ENCODE measurements around the gene KRT39. TPM values are rescaled to one million over a fixed set of nuclear protein-coding genes. Genes with fewer than 3 reads are reported as not detected.
A peak's percentile ranks its signal among the peaks of the same experiment; 100 is the strongest.

KRT39 gene
- total and polyA plus RNA-seq, 2 of the 8 experiments (the other 6 are each of a cell fraction or from before 2014, with no cell fraction given) = not detected

DNA sequence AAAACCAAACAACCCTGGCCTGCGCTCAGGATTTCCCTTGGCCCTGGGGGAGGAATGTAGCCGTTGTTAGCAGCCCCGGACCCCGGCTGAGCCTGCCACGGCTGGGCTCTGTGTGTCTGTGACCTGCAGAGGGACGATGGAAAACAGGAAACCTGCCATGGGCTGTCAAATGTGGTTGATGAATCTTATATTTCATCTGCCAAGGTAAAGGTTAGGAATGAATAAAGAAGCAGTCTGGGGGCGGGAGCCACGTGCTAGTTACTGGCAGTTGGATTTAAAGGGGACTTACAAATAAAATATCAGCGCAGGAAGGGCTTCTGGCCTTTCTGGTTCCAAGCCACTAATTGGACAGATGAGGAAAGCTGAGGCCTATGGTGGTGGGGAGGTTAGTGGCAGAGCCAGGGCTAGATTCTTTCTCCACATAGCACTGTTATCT lies 29.3 kb downstream of the KRT39 start, which contains the start of gene KRT23:
KRT23 (minus strand) TSS at position 263 of the 436 bp plus-strand sequence. CDS start 1,043 bp downstream, outside the sequence.
- 0 out of 2 replicates have a peak, but pooled peaks cover 2% of the 10 kb centered on the region for H3K23me2 ChIP-seq (ENCODE audit: low read depth, low read length)
- CTCF ChIA-PET (ENCODE audit: partially characterized antibody) = interaction anchor here (0.6 to 1.2 kb wide), 3 partner anchors 367 to 1825 kb away, joined by 3 read pairs; no protein-coding TSS in a partner anchor
- no peak within 1 kb of the TSS for H3K4ac ChIP-seq (replicated peaks; ENCODE audit: insufficient read length, low read depth, low read length)
- no peak within 1 kb of the TSS; the same call in 1 of the 2 replicates for H3K18ac ChIP-seq (ENCODE audit: extremely low read depth, low read length)
- no peak within 1 kb of the TSS for H3K56ac ChIP-seq (replicated peaks; ENCODE audit: insufficient read length, low read depth, low read length)
- 70% methylated on average over 9 of the region's 9 CpGs; no CpG with 5 or more reads in 1 of the 2 experiments for WGBS, 2 experiments (ENCODE audit: extremely low coverage in 1 of 2, insufficient coverage in 1 of 2, insufficient read length in 1 of 2, insufficient replicate concordance in 2 of 2, low coverage in 1 of 2, low lambda C conversion rate in 2 of 2, missing lambda C conversion rate in 1 of 2)
- H2BK20ac ChIP-seq (ENCODE audit: low read length) = 0 out of 2 replicates have a peak within 1 kb of the TSS, but pooled peaks have one; percentile 18
- no peak within 1 kb of the TSS for H4K8ac ChIP-seq (ENCODE audit: extremely low read depth, insufficient read depth, low read length)
- no peak within 1 kb of the TSS for H2BK120ac ChIP-seq (replicated peaks; ENCODE audit: low read depth, low read length)
- H3K14ac ChIP-seq (ENCODE audit: insufficient read length) = no peak within 1 kb of the TSS
- POLR2A ChIA-PET (ENCODE audit: partially characterized antibody) = no interaction called here
- no peaks in the 10 kb centered on the region for H3K9me3 ChIP-seq (ENCODE audit: insufficient read depth in 2 of 2, low read depth in 1 of 2, low read length in 1 of 2)
- DNase-seq (ENCODE audit: low read depth in 1 of 2, low spot score in 2 of 2) (no peak), FAIRE-seq (no peak)
- peak within 1 kb of the TSS in 1 of 4 experiments; percentile 10; a peak in 1 of 7 replicates for H3K9ac ChIP-seq (replicated peaks in 1 of 4; ENCODE audit: extremely low read depth in 1 of 4, low read depth in 3 of 4, low read length in 3 of 4)
- no peak within 1 kb of the TSS for H3K23ac ChIP-seq (ENCODE audit: insufficient read length)
- no peaks in the 10 kb centered on the region for H4K20me1 ChIP-seq (replicated peaks in 1 of 2; ENCODE audit: control insufficient read depth in 1 of 2, insufficient read depth in 2 of 2, low read length in 2 of 2)
- H3K4me2 ChIP-seq (ENCODE audit: insufficient read depth in 1 of 2, low read depth in 2 of 2, low read length in 2 of 2) = no peak within 1 kb of the TSS; a peak in 1 of 4 replicates
- H4K91ac ChIP-seq (replicated peaks; ENCODE audit: insufficient read length, low read length) = no peak within 1 kb of the TSS
- H3K4me3 ChIP-seq (ENCODE audit: extremely low read depth in 1 of 4, insufficient read depth in 2 of 4, low read depth in 3 of 4, low read length in 4 of 4) = no peak within 1 kb of the TSS
- H3K27ac ChIP-seq (ENCODE audit: low read depth, low read length) = no peak within 1 kb of the TSS
- peaks cover 0 to 4% (median 0%) of the 10 kb centered on the region in 4 experiments; a peak in 2 of 7 replicates for H3K4me1 ChIP-seq (replicated peaks in 1 of 4; ENCODE audit: control insufficient read depth in 3 of 4, insufficient read depth in 4 of 4, low read length in 3 of 4)
- no peak within 1 kb of the TSS; the same call in 1 of the 2 replicates for H2BK15ac ChIP-seq (ENCODE audit: low read length)
- no peaks in the 10 kb centered on the region for H3K79me2 ChIP-seq (ENCODE audit: control insufficient read depth in 1 of 2, insufficient read depth in 2 of 2, low read length in 2 of 2)
- H2AK5ac ChIP-seq (ENCODE audit: low read depth, low read length) = no peak within 1 kb of the TSS
- TF ChIP-seq RAD21 (IDR thresholded peaks at IDR 0.05 in 1 of 2, conservative IDR thresholded peaks at IDR 0.05 in 1 of 2; ENCODE audit: low read depth in 2 of 2, low read length in 2 of 2) = no peak
- TF ChIP-seq EP300 (IDR thresholded peaks at IDR 0.05; ENCODE audit: borderline replicate concordance in 1 of 2, low read depth in 2 of 2, low read length in 2 of 2) = no peak
- TF ChIP-seq JUND (IDR thresholded peaks at IDR 0.05; ENCODE audit: low read length) = no peak
- TF ChIP-seq SRF (IDR thresholded peaks at IDR 0.05; ENCODE audit: low read depth, low read length) = no peak
- no peak for TF ChIP-seq HDAC6 (IDR thresholded peaks at IDR 0.05; ENCODE audit: low read depth, low read length)
- no peak for TF ChIP-seq TAF1 (IDR thresholded peaks at IDR 0.05; ENCODE audit: low read depth, low read length)
- no peaks in the 10 kb centered on the region for H3K79me1 ChIP-seq (ENCODE audit: low read depth, low read length)
- H3K27me3 ChIP-seq (replicated peaks in 1 of 4; ENCODE audit: control insufficient read depth in 3 of 4, extremely low read depth in 1 of 4, insufficient read depth in 3 of 4, low read length in 3 of 4) = no peaks in the 10 kb centered on the region
- no peak within 1 kb of the TSS for H4K5ac ChIP-seq (ENCODE audit: insufficient read length, low read depth, low read length)
- no peak within 1 kb of the TSS; the same call in 1 of the 2 replicates for H2BK12ac ChIP-seq (ENCODE audit: low read depth, low read length)
- no peaks in the 10 kb centered on the region for H3K36me3 ChIP-seq (ENCODE audit: control insufficient read depth in 2 of 4, insufficient read depth in 4 of 4, low read length in 3 of 4)
- H2AFZ ChIP-seq (ENCODE audit: low read length) = peak within 1 kb of the TSS; percentile 64
- H2BK5ac ChIP-seq (ENCODE audit: low read depth, low read length) = no peak within 1 kb of the TSS
